ENCODE data around the gene IMMP1L. TPM values are rescaled to one million over a fixed set of nuclear protein-coding genes. Genes with fewer than 3 reads are reported as not detected.

The IMMP1L gene
- total RNA-seq, 1 experiment from 2014 or later: 21.1 TPM

DNA sequence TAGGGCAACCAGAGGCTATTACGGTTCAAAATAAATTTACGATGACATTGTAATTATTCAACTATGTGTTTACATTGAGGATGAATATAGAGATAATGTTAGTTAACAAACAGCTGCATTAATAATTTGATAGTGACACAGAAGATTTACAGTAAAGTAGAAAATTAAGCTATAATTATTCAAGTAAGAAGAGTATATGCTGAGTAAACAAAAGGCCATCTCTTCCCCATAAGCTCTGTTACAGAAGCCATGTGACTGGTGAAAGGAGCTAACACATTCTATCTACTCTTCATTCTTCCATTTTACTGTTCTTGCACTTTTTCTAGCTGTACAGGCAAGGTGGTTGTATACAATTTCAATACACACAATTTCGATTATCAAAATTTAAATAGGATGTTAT, 54.2 kb downstream of the IMMP1L start:
- H3K27ac ChIP-seq (ENCODE audit: low read length): no peak overlapping the region
- no peak overlapping the region for H3K4me3 ChIP-seq (ENCODE audit: low read depth in 2 of 2, low read length in 2 of 2)
- TF ChIP-seq, protein P1, sequence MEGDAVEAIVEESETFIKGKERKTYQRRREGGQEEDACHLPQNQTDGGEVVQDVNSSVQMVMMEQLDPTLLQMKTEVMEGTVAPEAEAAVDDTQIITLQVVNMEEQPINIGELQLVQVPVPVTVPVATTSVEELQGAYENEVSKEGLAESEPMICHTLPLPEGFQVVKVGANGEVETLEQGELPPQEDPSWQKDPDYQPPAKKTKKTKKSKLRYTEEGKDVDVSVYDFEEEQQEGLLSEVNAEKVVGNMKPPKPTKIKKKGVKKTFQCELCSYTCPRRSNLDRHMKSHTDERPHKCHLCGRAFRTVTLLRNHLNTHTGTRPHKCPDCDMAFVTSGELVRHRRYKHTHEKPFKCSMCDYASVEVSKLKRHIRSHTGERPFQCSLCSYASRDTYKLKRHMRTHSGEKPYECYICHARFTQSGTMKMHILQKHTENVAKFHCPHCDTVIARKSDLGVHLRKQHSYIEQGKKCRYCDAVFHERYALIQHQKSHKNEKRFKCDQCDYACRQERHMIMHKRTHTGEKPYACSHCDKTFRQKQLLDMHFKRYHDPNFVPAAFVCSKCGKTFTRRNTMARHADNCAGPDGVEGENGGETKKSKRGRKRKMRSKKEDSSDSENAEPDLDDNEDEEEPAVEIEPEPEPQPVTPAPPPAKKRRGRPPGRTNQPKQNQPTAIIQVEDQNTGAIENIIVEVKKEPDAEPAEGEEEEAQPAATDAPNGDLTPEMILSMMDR (IDR thresholded peaks at IDR 0.05): no peak
- TF ChIP-seq, protein P2, sequence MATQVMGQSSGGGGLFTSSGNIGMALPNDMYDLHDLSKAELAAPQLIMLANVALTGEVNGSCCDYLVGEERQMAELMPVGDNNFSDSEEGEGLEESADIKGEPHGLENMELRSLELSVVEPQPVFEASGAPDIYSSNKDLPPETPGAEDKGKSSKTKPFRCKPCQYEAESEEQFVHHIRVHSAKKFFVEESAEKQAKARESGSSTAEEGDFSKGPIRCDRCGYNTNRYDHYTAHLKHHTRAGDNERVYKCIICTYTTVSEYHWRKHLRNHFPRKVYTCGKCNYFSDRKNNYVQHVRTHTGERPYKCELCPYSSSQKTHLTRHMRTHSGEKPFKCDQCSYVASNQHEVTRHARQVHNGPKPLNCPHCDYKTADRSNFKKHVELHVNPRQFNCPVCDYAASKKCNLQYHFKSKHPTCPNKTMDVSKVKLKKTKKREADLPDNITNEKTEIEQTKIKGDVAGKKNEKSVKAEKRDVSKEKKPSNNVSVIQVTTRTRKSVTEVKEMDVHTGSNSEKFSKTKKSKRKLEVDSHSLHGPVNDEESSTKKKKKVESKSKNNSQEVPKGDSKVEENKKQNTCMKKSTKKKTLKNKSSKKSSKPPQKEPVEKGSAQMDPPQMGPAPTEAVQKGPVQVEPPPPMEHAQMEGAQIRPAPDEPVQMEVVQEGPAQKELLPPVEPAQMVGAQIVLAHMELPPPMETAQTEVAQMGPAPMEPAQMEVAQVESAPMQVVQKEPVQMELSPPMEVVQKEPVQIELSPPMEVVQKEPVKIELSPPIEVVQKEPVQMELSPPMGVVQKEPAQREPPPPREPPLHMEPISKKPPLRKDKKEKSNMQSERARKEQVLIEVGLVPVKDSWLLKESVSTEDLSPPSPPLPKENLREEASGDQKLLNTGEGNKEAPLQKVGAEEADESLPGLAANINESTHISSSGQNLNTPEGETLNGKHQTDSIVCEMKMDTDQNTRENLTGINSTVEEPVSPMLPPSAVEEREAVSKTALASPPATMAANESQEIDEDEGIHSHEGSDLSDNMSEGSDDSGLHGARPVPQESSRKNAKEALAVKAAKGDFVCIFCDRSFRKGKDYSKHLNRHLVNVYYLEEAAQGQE (IDR thresholded peaks at IDR 0.05; ENCODE audit: insufficient read depth in 1 of 2, low read depth in 2 of 2, low read length in 1 of 2): no peak
- TF ChIP-seq SIN3A (IDR thresholded peaks at IDR 0.05; ENCODE audit: borderline replicate concordance, insufficient read depth, low read depth, low read length) (no peak), POLR2AphosphoS5 (IDR thresholded peaks at IDR 0.05; ENCODE audit: low read depth, low read length) (no peak), TCF7L2 (IDR thresholded peaks at IDR 0.05; ENCODE audit: low read depth, low read length) (no peak)
- in situ Hi-C loops (cut with HindIII; ENCODE audit: low pct_unique_long_range_greater_than_20kb, low sequenced_read_pairs): no loop called here
- H3K9me3 ChIP-seq (ENCODE audit: control insufficient read depth, insufficient read depth, low read depth, low read length): no peaks in the 10 kb centered on the region
- no peak for ATAC-seq
- intact Hi-C loops (cut with micrococcal nuclease; ENCODE audit: unreplicated experiment): no loop called here
- H3K4me1 ChIP-seq (ENCODE audit: control insufficient read depth, insufficient read depth, low read length): no peaks in the 10 kb centered on the region
- no peaks in the 10 kb centered on the region for H3K27me3 ChIP-seq (ENCODE audit: control insufficient read depth, insufficient read depth, low read length)
- no peak for DNase-seq (ENCODE audit: low read depth, low spot score)
- H3K36me3 ChIP-seq (ENCODE audit: control insufficient read depth, insufficient read depth, low read length): no peaks in the 10 kb centered on the region
- ChIA-PET CTCF (no interaction called here), POLR2A (no interaction called here)
- no TSS peak for BruUV-seq (replicated peaks)

DNA sequence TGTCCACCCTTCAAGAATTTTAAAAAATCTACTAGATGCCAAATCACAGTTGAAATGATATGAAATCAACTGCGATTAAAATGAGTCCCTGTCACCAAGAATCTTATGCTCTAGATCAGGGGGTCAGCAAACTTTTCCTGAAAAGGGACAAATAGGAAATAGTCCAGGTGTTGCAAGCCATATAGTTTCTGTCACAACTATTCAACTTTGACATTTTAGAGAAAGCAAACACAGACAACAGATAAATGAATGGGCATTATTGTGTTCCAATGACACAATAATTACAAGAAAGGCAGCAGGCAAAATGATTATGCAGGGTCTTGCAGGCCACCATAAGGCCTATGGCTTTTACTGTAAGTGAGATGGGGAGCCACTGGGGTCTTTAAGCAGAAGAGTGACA, 58.6 kb downstream of the IMMP1L start:
- ATAC-seq: no peak
- POLR2A ChIA-PET: no interaction called here
- no peak for TF ChIP-seq POLR2AphosphoS5 (IDR thresholded peaks at IDR 0.05; ENCODE audit: low read depth, low read length)
- Histone ChIP-seq H3K27ac (ENCODE audit: low read length) (no peak overlapping the region), H3K36me3 (ENCODE audit: control insufficient read depth, insufficient read depth, low read length) (no peaks in the 10 kb centered on the region), H3K4me1 (ENCODE audit: control insufficient read depth, insufficient read depth, low read length) (no peaks in the 10 kb centered on the region), H3K9me3 (ENCODE audit: control insufficient read depth, insufficient read depth, low read depth, low read length) (no peaks in the 10 kb centered on the region), H3K4me3 (ENCODE audit: low read depth in 2 of 2, low read length in 2 of 2) (no peak overlapping the region), H3K27me3 (ENCODE audit: control insufficient read depth, insufficient read depth, low read length) (no peaks in the 10 kb centered on the region)
- DNase-seq (ENCODE audit: low read depth, low spot score): no peak
- CTCF ChIA-PET: no interaction called here
- in situ Hi-C loops (cut with HindIII; ENCODE audit: low pct_unique_long_range_greater_than_20kb, low sequenced_read_pairs): no loop called here
- intact Hi-C loops (cut with micrococcal nuclease; ENCODE audit: unreplicated experiment): no loop called here
- no TSS peak for BruUV-seq (replicated peaks)

DNA sequence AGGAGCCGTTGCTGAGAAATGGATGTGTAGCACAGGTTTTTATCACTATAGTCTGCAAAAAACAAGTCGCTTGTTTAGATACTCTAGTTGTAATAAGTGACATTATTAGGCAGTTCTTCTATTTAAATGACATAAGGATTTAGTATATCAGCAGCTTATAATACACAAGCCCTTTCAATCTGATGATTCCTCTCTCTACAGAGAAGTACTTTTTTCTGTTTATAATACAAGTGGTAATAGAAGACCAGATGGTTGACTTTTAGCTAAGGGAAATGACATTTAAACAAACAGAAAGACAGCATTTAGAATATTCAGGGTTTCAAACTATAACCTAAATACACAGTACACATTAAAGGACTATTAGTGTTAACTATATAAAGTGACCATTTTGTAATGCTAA, 60.4 kb downstream of the IMMP1L start:
- in situ Hi-C loops (cut with HindIII; ENCODE audit: low pct_unique_long_range_greater_than_20kb, low sequenced_read_pairs): no loop called here
- DNase-seq (ENCODE audit: low read depth, low spot score): no peak

More for the DNA sequence above, 60.4 kb downstream of the IMMP1L start:
- H3K4me1 ChIP-seq (ENCODE audit: control insufficient read depth, insufficient read depth, low read length): no peaks in the 10 kb centered on the region
- no peak overlapping the region for H3K4me3 ChIP-seq (ENCODE audit: low read depth in 2 of 2, low read length in 2 of 2)
- POLR2A ChIA-PET: no interaction called here
- no peak overlapping the region for H3K27ac ChIP-seq (ENCODE audit: low read length)
- no peaks in the 10 kb centered on the region for H3K9me3 ChIP-seq (ENCODE audit: control insufficient read depth, insufficient read depth, low read depth, low read length)
- TF ChIP-seq TCF7L2 (IDR thresholded peaks at IDR 0.05; ENCODE audit: low read depth, low read length) (no peak), SIN3A (IDR thresholded peaks at IDR 0.05; ENCODE audit: borderline replicate concordance, insufficient read depth, low read depth, low read length) (no peak), POLR2AphosphoS5 (IDR thresholded peaks at IDR 0.05; ENCODE audit: low read depth, low read length) (no peak)
- TF ChIP-seq, protein P1 (IDR thresholded peaks at IDR 0.05): no peak
- TF ChIP-seq, protein P2 (IDR thresholded peaks at IDR 0.05; ENCODE audit: insufficient read depth in 1 of 2, low read depth in 2 of 2, low read length in 1 of 2): no peak
- no peak for ATAC-seq
- no TSS peak for BruUV-seq (replicated peaks)
- H3K36me3 ChIP-seq (ENCODE audit: control insufficient read depth, insufficient read depth, low read length): no peaks in the 10 kb centered on the region
- CTCF ChIA-PET: no interaction called here
- intact Hi-C loops (cut with micrococcal nuclease; ENCODE audit: unreplicated experiment): no loop called here
- H3K27me3 ChIP-seq (ENCODE audit: control insufficient read depth, insufficient read depth, low read length): no peaks in the 10 kb centered on the region

Measured in Panc1 (cell line).